ENCODE measurements around the gene PGGHG. TPM values are rescaled to one million over a fixed set of nuclear protein-coding genes. Genes with fewer than 3 reads are reported as not detected.

The PGGHG gene
- total RNA-seq, 1 donor from 2014 or later: 164 TPM

- intact Hi-C loops (cut with micrococcal nuclease): no loop called here
- Mint-ChIP-seq H3K4me1 (ENCODE audit: low read depth) (peaks cover 40% of the 10 kb centered on the region), H3K36me3 (ENCODE audit: low read depth) (peaks cover 17% of the 10 kb centered on the region), H3K27ac (peak overlapping the region; percentile 19), H3K4me3 (no peak overlapping the region), H3K9me3 (peaks cover 9% of the 10 kb centered on the region), H3K27me3 (ENCODE audit: insufficient read depth) (peaks cover 24% of the 10 kb centered on the region)
- no peak for DNase-seq (ENCODE audit: low spot score)
Observed at GRCh38 chr11:272195-272930, 16.6 kb upstream of the PGGHG start.

DNA sequence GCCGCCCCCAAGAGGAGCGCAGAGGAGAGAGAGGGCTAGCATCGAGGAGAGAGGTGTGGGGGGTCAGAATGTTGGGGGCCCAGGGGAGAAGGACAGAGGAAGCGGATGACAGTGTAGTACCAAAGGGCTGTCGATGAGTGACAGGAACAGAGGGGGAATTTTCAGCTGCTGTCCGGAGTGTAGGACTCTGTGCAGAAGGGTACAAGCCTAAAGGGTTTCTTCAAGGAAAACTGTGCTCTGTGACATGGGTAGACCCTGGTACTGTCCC is 16.1 kb upstream of the PGGHG start:
- intact Hi-C loops (cut with micrococcal nuclease): no loop called here
- Mint-ChIP-seq H3K4me3 (no peak overlapping the region), H3K27ac (no peak overlapping the region), H3K27me3 (ENCODE audit: insufficient read depth) (peaks cover 24% of the 10 kb centered on the region), H3K9me3 (peaks cover 11% of the 10 kb centered on the region), H3K4me1 (ENCODE audit: low read depth) (peaks cover 40% of the 10 kb centered on the region), H3K36me3 (ENCODE audit: low read depth) (peaks cover 20% of the 10 kb centered on the region)
- no peak for DNase-seq (ENCODE audit: low spot score)

DNA sequence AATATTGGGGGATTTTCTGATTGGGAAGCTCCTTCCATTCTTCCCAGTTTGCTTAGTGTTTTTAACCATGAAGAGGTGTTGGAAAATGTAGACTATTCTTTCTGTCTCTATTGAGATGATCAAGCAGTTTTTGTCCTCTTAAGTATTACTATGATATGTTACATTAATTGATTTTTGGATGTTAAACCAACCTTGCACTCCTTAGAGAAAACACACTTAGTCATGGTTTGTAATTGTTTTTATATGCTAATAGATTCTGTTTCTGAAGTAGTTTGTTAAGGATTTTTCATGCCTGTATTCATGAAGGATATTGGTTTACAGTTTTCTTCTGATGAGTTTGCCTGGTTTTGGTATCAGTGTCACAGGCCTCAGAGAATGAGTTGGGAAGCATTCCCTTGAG is 12.7 kb upstream of the PGGHG start:
- H3K4me1 Mint-ChIP-seq (ENCODE audit: low read depth): peaks cover 24% of the 10 kb centered on the region
- H3K27ac Mint-ChIP-seq: no peak overlapping the region
- peaks cover 25% of the 10 kb centered on the region for H3K27me3 Mint-ChIP-seq (ENCODE audit: insufficient read depth)
- intact Hi-C loops (cut with micrococcal nuclease): no loop called here
- H3K36me3 Mint-ChIP-seq (ENCODE audit: low read depth): peaks cover 30% of the 10 kb centered on the region
- no peak overlapping the region for H3K4me3 Mint-ChIP-seq
- DNase-seq (ENCODE audit: low spot score): no peak
- peaks cover 11% of the 10 kb centered on the region for H3K9me3 Mint-ChIP-seq

GRCh38 chr11:278001-278951 is 10.7 kb upstream of the PGGHG start, which contains the start of gene NLRP6:
Gene NLRP6, plus strand, starts transcription at chr11:278407. Its CDS starts 163 bp downstream, at chr11:278570.
- Mint-ChIP-seq H3K4me3 (peak within 1 kb of the TSS; percentile 86), H3K27ac (peak within 1 kb of the TSS; percentile 88), H3K36me3 (ENCODE audit: low read depth) (peaks cover 41% of the 10 kb centered on the region), H3K27me3 (ENCODE audit: insufficient read depth) (peaks cover 32% of the 10 kb centered on the region), H3K4me1 (ENCODE audit: low read depth) (peaks cover 43% of the 10 kb centered on the region), H3K9me3 (peaks cover 11% of the 10 kb centered on the region)
- intact Hi-C loops (cut with micrococcal nuclease): no loop called here
- no peak for DNase-seq (ENCODE audit: low spot score)

- Mint-ChIP-seq H3K4me3 (peak overlapping the region; percentile 86), H3K4me1 (ENCODE audit: low read depth) (peaks cover 49% of the 10 kb centered on the region), H3K27me3 (ENCODE audit: insufficient read depth) (peaks cover 32% of the 10 kb centered on the region), H3K27ac (no peak overlapping the region), H3K36me3 (ENCODE audit: low read depth) (peaks cover 43% of the 10 kb centered on the region), H3K9me3 (peaks cover 11% of the 10 kb centered on the region)
- DNase-seq (ENCODE audit: low spot score): no peak
- intact Hi-C loops (cut with micrococcal nuclease): no loop called here
Observed at GRCh38 chr11:279040-279965, 9.6 kb upstream of the PGGHG start.

GRCh38 chr11:279966-280705 is 8.8 kb upstream of the PGGHG start:
- DNase-seq (ENCODE audit: low spot score): no peak
- H3K4me1 Mint-ChIP-seq (ENCODE audit: low read depth): peaks cover 49% of the 10 kb centered on the region
- H3K27me3 Mint-ChIP-seq (ENCODE audit: insufficient read depth): peaks cover 28% of the 10 kb centered on the region
- H3K4me3 Mint-ChIP-seq: peak overlapping the region; percentile 84
- H3K9me3 Mint-ChIP-seq: peaks cover 11% of the 10 kb centered on the region
- H3K27ac Mint-ChIP-seq: peak overlapping the region; percentile 77
- intact Hi-C loops (cut with micrococcal nuclease): no loop called here
- H3K36me3 Mint-ChIP-seq (ENCODE audit: low read depth): peaks cover 42% of the 10 kb centered on the region

DNA sequence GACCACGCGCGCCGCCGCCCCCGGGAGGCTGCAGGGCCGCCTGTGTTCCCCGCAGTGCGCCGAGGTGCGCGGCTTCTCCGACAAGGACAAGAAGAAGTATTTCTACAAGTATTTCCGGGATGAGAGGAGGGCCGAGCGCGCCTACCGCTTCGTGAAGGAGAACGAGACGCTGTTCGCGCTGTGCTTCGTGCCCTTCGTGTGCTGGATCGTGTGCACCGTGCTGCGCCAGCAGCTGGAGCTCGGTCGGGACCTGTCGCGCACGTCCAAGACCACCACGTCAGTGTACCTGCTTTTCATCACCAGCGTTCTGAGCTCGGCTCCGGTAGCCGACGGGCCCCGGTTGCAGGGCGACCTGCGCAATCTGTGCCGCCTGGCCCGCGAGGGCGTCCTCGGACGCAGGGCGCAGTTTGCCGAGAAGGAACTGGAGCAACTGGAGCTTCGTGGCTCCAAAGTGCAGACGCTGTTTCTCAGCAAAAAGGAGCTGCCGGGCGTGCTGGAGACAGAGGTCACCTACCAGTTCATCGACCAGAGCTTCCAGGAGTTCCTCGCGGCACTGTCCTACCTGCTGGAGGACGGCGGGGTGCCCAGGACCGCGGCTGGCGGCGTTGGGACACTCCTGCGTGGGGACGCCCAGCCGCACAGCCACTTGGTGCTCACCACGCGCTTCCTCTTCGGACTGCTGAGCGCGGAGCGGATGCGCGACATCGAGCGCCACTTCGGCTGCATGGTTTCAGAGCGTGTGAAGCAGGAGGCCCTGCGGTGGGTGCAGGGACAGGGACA is 8.0 kb upstream of the PGGHG start:
- intact Hi-C loops (cut with micrococcal nuclease): loop anchor here (1.0 kb wide), 1 partner anchor 12 kb away; no protein-coding TSS in a partner anchor
- H3K27ac Mint-ChIP-seq: peak overlapping the region; percentile 72

DNA sequence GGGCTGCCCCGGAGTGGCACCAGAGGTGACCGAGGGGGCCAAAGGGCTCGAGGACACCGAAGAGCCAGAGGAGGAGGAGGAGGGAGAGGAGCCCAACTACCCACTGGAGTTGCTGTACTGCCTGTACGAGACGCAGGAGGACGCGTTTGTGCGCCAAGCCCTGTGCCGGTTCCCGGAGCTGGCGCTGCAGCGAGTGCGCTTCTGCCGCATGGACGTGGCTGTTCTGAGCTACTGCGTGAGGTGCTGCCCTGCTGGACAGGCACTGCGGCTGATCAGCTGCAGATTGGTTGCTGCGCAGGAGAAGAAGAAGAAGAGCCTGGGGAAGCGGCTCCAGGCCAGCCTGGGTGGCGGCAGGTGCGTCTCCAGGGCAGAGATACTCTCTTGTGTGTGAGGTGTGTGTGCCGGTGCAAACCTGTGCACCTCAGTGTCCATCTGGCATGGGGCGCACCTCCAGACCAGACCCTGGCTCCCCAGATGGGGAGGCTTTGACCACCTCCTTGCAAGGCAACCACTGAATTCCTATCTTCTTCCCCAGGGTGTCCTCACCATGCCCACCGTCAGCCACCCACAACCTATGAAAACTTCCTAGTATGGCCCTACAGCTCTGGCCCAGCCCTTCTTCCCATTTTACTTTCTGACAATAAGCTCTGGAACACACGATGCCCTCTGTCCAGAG is 7.3 kb upstream of the PGGHG start:
- peaks cover 57% of the 10 kb centered on the region for H3K4me1 Mint-ChIP-seq (ENCODE audit: low read depth)
- peaks cover 18% of the 10 kb centered on the region for H3K27me3 Mint-ChIP-seq (ENCODE audit: insufficient read depth)
- H3K4me3 Mint-ChIP-seq: peak overlapping the region; percentile 84
- intact Hi-C loops (cut with micrococcal nuclease): loop anchor here (1.0 kb wide), 1 partner anchor 12 kb away; no protein-coding TSS in a partner anchor
- H3K36me3 Mint-ChIP-seq (ENCODE audit: low read depth): peaks cover 34% of the 10 kb centered on the region
- peaks cover 4% of the 10 kb centered on the region for H3K9me3 Mint-ChIP-seq
- peak overlapping the region; percentile 85 for H3K27ac Mint-ChIP-seq
- DNase-seq (ENCODE audit: low spot score): no peak

More for the DNA sequence above, 8.0 kb upstream of the PGGHG start:
- peaks cover 11% of the 10 kb centered on the region for H3K9me3 Mint-ChIP-seq
- H3K36me3 Mint-ChIP-seq (ENCODE audit: low read depth): peaks cover 41% of the 10 kb centered on the region
- H3K27me3 Mint-ChIP-seq (ENCODE audit: insufficient read depth): peaks cover 24% of the 10 kb centered on the region
- H3K4me1 Mint-ChIP-seq (ENCODE audit: low read depth): peaks cover 55% of the 10 kb centered on the region
- no peak for DNase-seq (ENCODE audit: low spot score)
- H3K4me3 Mint-ChIP-seq: peak overlapping the region; percentile 84

DNA sequence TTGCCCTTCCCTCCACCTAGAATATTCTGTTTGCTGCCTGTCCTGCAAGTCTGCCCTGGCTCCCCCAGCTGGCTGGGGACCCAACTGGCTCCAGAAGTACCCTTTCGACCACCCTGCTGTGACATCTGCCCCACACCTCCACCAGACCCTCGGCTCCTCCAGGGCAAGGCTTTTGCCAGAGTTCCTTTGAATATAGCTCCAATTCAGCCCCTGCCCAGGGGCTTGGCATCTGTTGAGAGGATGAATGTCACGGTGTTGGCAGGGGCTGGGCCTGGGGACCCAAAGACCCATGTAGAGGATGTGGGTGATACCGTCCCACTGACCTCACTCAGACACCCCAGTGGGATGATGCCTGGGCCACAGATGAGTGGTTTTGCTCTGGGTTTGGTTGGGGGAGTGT is 6.8 kb upstream of the PGGHG start:
- peak overlapping the region; percentile 84 for H3K4me3 Mint-ChIP-seq
- peaks cover 17% of the 10 kb centered on the region for H3K27me3 Mint-ChIP-seq (ENCODE audit: insufficient read depth)
- H3K27ac Mint-ChIP-seq: peak overlapping the region; percentile 85
- H3K9me3 Mint-ChIP-seq: peaks cover 3% of the 10 kb centered on the region
- H3K4me1 Mint-ChIP-seq (ENCODE audit: low read depth): peaks cover 59% of the 10 kb centered on the region
- peaks cover 31% of the 10 kb centered on the region for H3K36me3 Mint-ChIP-seq (ENCODE audit: low read depth)
- intact Hi-C loops (cut with micrococcal nuclease): no loop called here
- DNase-seq (ENCODE audit: low spot score): no peak

GRCh38 chr11:282630-283360 is 6.1 kb upstream of the PGGHG start:
- peak overlapping the region; percentile 84 for H3K4me3 Mint-ChIP-seq
- peaks cover 56% of the 10 kb centered on the region for H3K4me1 Mint-ChIP-seq (ENCODE audit: low read depth)
- peak overlapping the region; percentile 85 for H3K27ac Mint-ChIP-seq
- DNase-seq (ENCODE audit: low spot score): no peak
- H3K27me3 Mint-ChIP-seq (ENCODE audit: insufficient read depth): peaks cover 18% of the 10 kb centered on the region
- H3K36me3 Mint-ChIP-seq (ENCODE audit: low read depth): peaks cover 29% of the 10 kb centered on the region
- no peaks in the 10 kb centered on the region for H3K9me3 Mint-ChIP-seq
- intact Hi-C loops (cut with micrococcal nuclease): no loop called here
